GM18870 (cell line): Measurements from ENCODE around the gene FAM161A.
A peak's percentile ranks its signal among the peaks of the same experiment; 100 is the strongest.

Experiments used
- ATAC-seq: cut with Tn5 transposase; IDR thresholded peaks from one replicate; pipeline ENCODE4 v1.9.1; 2021; ENCODE audit warnings: moderate library complexity; ENCODE audit not compliant: unreplicated experiment

The FAM161A gene

GRCh38 chr2:61787941-61788563 is 65.8 kb downstream of the FAM161A start:
- ATAC-seq: no peak

- ATAC-seq: no peak
These were observed 67.0 kb downstream of the FAM161A start for GRCh38 chr2:61786876-61787275.

- no peak for ATAC-seq
These were observed 68.3 kb downstream of the FAM161A start for GRCh38 chr2:61785583-61785982.

GRCh38 chr2:61784643-61785042 is 69.2 kb downstream of the FAM161A start:
- ATAC-seq: no peak

- peak; percentile 86 for ATAC-seq
These were observed 77.8 kb downstream of the FAM161A start for GRCh38 chr2:61775956-61776570.
